HEK293 (cell line): ENCODE results near the gene ZSCAN22.

ENCODE experiments used
- CTCF ChIA-PET: fragments of 350-600 bp; formaldehyde crosslinking; extraction: SDS; loops from one replicate; lab custom pipeline; 2021; ENCODE audit warnings: antibody characterized with exemption; lab: Yijun Ruan, JAX
- POLR2A ChIA-PET: fragments of 300-600 bp; formaldehyde crosslinking; extraction: SDS; loops from one replicate; lab custom pipeline; 2020; ENCODE audit warnings: antibody characterized with exemption, inconsistent platforms; lab: Yijun Ruan, JAX
- H3K27ac ChIP-seq: fragments of 200-500 bp; sonication (Bioruptor generic); 2 replicates; pipeline ENCODE4 v1.5.1; 2014; ENCODE audit warnings: low read depth, low read length, control low read depth, inconsistent platforms; ENCODE audit errors: extremely low read depth
- H3K36me3 ChIP-seq, 2 experiments: fragments of 200-500 bp in 1 of 2; sonication (Bioruptor generic) in 1 of 2; 1 replicate in 1 of 2; 2 replicates in 1 of 2; pipeline ENCODE4 v1.5.1; 2014 to 2017; ENCODE audit warnings: inconsistent platforms in 2 of 2, low read length in 2 of 2; ENCODE audit not compliant: control insufficient read depth in 2 of 2, insufficient read depth in 1 of 2
- H3K4me1 ChIP-seq: fragments of 200-500 bp; sonication (Bioruptor generic); 2 replicates; pipeline ENCODE4 v1.5.1; 2014; ENCODE audit warnings: mild to moderate bottlenecking, low read length, inconsistent platforms; ENCODE audit not compliant: control insufficient read depth, insufficient read depth
- H3K4me3 ChIP-seq: 2 replicates; pipeline ENCODE4 v1.5.1; 2011; ENCODE audit warnings: low read depth, mild to moderate bottlenecking, control low read depth, low read length, moderate library complexity
- H3K9me3 ChIP-seq: fragments of 200-500 bp; sonication (Bioruptor generic); 2 replicates; pipeline ENCODE4 v1.5.1; 2014; ENCODE audit warnings: low read depth, low read length, inconsistent platforms; ENCODE audit not compliant: control insufficient read depth, insufficient read depth
- GLI2 ChIP-seq: fragments of 450-650 bp; formaldehyde crosslinking; IDR thresholded peaks from 2 replicates; pipeline ENCODE4; 2017; ENCODE audit warnings: missing biosample characterization, missing genetic modification characterization, low read depth, borderline replicate concordance
- GLIS1 ChIP-seq: fragments of 450-650 bp; formaldehyde crosslinking; IDR thresholded peaks from 2 replicates; pipeline ENCODE4 v1.5.1; 2016; ENCODE audit warnings: missing biosample characterization, missing genetic modification characterization
- KLF7 ChIP-seq: fragments of 450-650 bp; formaldehyde crosslinking; IDR thresholded peaks from 2 replicates; pipeline ENCODE4 v1.5.1; 2016; ENCODE audit warnings: missing biosample characterization, missing genetic modification characterization, borderline replicate concordance
- OVOL3 ChIP-seq: fragments of 450-650 bp; formaldehyde crosslinking; IDR thresholded peaks from 2 replicates; pipeline ENCODE4 v1.5.1; 2016; ENCODE audit warnings: missing biosample characterization, missing genetic modification characterization
- ZBTB7A ChIP-seq: fragments of 450-650 bp; formaldehyde crosslinking; IDR thresholded peaks from 2 replicates; pipeline ENCODE4 v1.5.1; 2016; ENCODE audit warnings: low read depth, missing biosample characterization, missing genetic modification characterization
- ZNF169 ChIP-seq: fragments of 450-650 bp; formaldehyde crosslinking; IDR thresholded peaks from 2 replicates; pipeline ENCODE4 v1.5.1; 2016; ENCODE audit warnings: missing biosample characterization, missing genetic modification characterization
- ZNF19 ChIP-seq: fragments of 450-650 bp; formaldehyde crosslinking; IDR thresholded peaks from 2 replicates; pipeline ENCODE4; 2016; ENCODE audit warnings: missing biosample characterization, missing genetic modification characterization, low read depth
- ZNF214 ChIP-seq: fragments of 450-650 bp; formaldehyde crosslinking; IDR thresholded peaks from 2 replicates; pipeline ENCODE4 v1.5.1; 2017; ENCODE audit warnings: missing biosample characterization, mild to moderate bottlenecking, missing genetic modification characterization, borderline replicate concordance
- ZNF266 ChIP-seq: fragments of 450-650 bp; formaldehyde crosslinking; IDR thresholded peaks from 2 replicates; pipeline ENCODE4 v1.5.1; 2016; ENCODE audit warnings: missing biosample characterization, missing genetic modification characterization, low read depth
- ZNF48 ChIP-seq: fragments of 450-650 bp; formaldehyde crosslinking; IDR thresholded peaks from 2 replicates; pipeline ENCODE4 v1.5.1; 2016; ENCODE audit warnings: missing biosample characterization, missing genetic modification characterization
- ZNF501 ChIP-seq: fragments of 450-650 bp; formaldehyde crosslinking; IDR thresholded peaks from 2 replicates; pipeline ENCODE4 v1.5.1; 2016; ENCODE audit warnings: missing biosample characterization, missing genetic modification characterization
- ZNF514 ChIP-seq: fragments of 450-650 bp; formaldehyde crosslinking; IDR thresholded peaks from 2 replicates; pipeline ENCODE4 v1.5.1; 2016; ENCODE audit warnings: missing biosample characterization, missing genetic modification characterization
- ZNF654 ChIP-seq: fragments of 450-650 bp; formaldehyde crosslinking; IDR thresholded peaks from 2 replicates; pipeline ENCODE4 v1.5.1; 2016; ENCODE audit warnings: low read depth, missing biosample characterization, missing genetic modification characterization
- ZNF660 ChIP-seq: fragments of 450-650 bp; IDR thresholded peaks from 2 replicates; pipeline ENCODE4 v1.5.1; 2018; ENCODE audit warnings: missing biosample characterization, mild to moderate bottlenecking, missing genetic modification characterization
- ZNF670 ChIP-seq: fragments of 450-650 bp; formaldehyde crosslinking; IDR thresholded peaks from 2 replicates; pipeline ENCODE4 v1.5.1; 2016; ENCODE audit warnings: missing biosample characterization, missing genetic modification characterization, low read depth
- ZNF677 ChIP-seq: fragments of 450-650 bp; IDR thresholded peaks from 2 replicates; pipeline ENCODE4 v1.5.0; 2018; ENCODE audit warnings: missing biosample characterization, mild to moderate bottlenecking, missing genetic modification characterization, moderate library complexity
- ZNF747 ChIP-seq: fragments of 450-650 bp; formaldehyde crosslinking; IDR thresholded peaks from 2 replicates; pipeline ENCODE4 v1.5.1; 2016; ENCODE audit warnings: missing biosample characterization, missing genetic modification characterization
- ZNF792 ChIP-seq: fragments of 450-650 bp; formaldehyde crosslinking; IDR thresholded peaks from 2 replicates; pipeline ENCODE4 v1.5.1; 2016; ENCODE audit warnings: missing biosample characterization, missing genetic modification characterization
- TF ChIP-seq, protein P1 (sequence below): fragments of 450-650 bp; formaldehyde crosslinking; IDR thresholded peaks from 2 replicates; pipeline ENCODE4 v1.5.1; 2017; ENCODE audit warnings: missing biosample characterization, mild to moderate bottlenecking, missing genetic modification characterization, moderate library complexity
- TF ChIP-seq, protein P2 (sequence below): fragments of 450-650 bp; formaldehyde crosslinking; IDR thresholded peaks from 2 replicates; pipeline ENCODE4 v1.5.0; 2017; ENCODE audit warnings: missing biosample characterization, missing genetic modification characterization, borderline replicate concordance

ZSCAN22 gene

DNA sequence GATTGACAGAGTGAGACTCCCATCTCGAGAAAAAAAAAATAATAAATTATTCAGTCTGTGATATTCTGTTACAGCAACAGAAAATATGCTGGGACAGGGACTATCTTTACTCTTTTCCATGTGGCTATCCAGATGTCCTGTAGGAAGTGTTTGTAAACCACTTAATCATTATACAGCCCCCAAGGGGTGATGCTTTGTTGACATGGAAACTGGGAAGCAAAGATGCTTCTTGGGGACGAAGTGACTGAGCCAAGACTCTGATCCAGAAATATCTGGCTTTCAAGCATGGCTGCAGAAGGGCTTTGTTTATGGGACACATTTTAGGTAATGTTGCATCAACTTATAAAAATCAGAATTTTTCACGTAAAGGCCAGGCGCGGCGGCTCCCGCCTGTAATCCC is 42.6 kb upstream of the ZSCAN22 start:
- Histone ChIP-seq H3K4me3 (no peak overlapping the region), H3K27ac (no peak overlapping the region), H3K4me1 (no peaks in the 10 kb centered on the region), H3K9me3 (no peaks in the 10 kb centered on the region), H3K36me3 (peaks cover 80 to 82% of the 10 kb centered on the region in 2 experiments)
- CTCF ChIA-PET = no interaction called here
- POLR2A ChIA-PET = interaction anchor here (1.5 kb wide), 1 partner anchor 236 kb away, joined by 3 read pairs; the partner anchor contains the start of gene ZBTB45
- TF ChIP-seq OVOL3 (tag by site-specific recombination) = no peak

DNA sequence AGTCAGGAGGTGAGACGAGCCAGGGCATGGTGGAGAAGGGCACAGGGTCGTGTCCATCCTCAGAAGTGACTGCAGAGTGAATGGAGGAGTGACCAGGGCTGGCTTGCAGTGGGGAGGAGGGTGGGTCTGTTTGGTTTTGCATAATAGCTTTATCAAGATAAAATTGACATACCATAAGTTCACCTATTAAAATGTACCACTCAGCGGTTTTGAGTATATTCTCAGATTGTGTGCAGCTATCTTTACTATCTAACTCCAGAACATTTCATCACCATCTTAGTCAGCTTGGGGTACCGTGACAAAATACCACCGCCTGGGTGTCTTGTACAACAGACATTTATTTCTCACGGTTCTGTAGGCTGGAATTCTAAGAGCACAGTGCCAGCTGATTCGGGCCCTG is 34.9 kb upstream of the ZSCAN22 start:
- peaks cover 93 to 97% of the 10 kb centered on the region in 2 experiments for H3K36me3 ChIP-seq
- peaks cover 8% of the 10 kb centered on the region for H3K9me3 ChIP-seq
- TF ChIP-seq ZNF19 (tag by site-specific recombination) = no peak
- TF ChIP-seq KLF7 = no peak
- no peak for TF ChIP-seq ZNF169 (tag by site-specific recombination)
- no peak for TF ChIP-seq ZNF48
- TF ChIP-seq ZNF670 (tag by site-specific recombination) = no peak
- TF ChIP-seq ZNF654 (tag by site-specific recombination) = no peak
- TF ChIP-seq GLIS1 (tag by site-specific recombination) = no peak
- no peak for TF ChIP-seq ZNF677
- TF ChIP-seq ZNF660 (tag by site-specific recombination) = no peak
- TF ChIP-seq ZNF792 (tag by site-specific recombination) = no peak
- TF ChIP-seq, protein P1, sequence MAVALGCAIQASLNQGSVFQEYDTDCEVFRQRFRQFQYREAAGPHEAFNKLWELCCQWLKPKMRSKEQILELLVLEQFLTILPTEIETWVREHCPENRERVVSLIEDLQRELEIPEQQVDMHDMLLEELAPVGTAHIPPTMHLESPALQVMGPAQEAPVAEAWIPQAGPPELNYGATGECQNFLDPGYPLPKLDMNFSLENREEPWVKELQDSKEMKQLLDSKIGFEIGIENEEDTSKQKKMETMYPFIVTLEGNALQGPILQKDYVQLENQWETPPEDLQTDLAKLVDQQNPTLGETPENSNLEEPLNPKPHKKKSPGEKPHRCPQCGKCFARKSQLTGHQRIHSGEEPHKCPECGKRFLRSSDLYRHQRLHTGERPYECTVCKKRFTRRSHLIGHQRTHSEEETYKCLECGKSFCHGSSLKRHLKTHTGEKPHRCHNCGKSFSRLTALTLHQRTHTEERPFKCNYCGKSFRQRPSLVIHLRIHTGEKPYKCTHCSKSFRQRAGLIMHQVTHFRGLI (tag by site-specific recombination) = no peak
- TF ChIP-seq ZNF514 = no peak
- no peak for TF ChIP-seq ZNF214 (tag by site-specific recombination)
- no peak for TF ChIP-seq ZNF266
- TF ChIP-seq, protein P2, sequence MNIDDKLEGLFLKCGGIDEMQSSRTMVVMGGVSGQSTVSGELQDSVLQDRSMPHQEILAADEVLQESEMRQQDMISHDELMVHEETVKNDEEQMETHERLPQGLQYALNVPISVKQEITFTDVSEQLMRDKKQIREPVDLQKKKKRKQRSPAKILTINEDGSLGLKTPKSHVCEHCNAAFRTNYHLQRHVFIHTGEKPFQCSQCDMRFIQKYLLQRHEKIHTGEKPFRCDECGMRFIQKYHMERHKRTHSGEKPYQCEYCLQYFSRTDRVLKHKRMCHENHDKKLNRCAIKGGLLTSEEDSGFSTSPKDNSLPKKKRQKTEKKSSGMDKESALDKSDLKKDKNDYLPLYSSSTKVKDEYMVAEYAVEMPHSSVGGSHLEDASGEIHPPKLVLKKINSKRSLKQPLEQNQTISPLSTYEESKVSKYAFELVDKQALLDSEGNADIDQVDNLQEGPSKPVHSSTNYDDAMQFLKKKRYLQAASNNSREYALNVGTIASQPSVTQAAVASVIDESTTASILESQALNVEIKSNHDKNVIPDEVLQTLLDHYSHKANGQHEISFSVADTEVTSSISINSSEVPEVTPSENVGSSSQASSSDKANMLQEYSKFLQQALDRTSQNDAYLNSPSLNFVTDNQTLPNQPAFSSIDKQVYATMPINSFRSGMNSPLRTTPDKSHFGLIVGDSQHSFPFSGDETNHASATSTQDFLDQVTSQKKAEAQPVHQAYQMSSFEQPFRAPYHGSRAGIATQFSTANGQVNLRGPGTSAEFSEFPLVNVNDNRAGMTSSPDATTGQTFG (tag by site-specific recombination) = no peak
- no peak for TF ChIP-seq ZBTB7A (tag by site-specific recombination)
- TF ChIP-seq ZNF501 (tag by site-specific recombination) = no peak
- no peak for TF ChIP-seq ZNF747 (tag by site-specific recombination)
- TF ChIP-seq GLI2 (tag by site-specific recombination) = no peak
- no peaks in the 10 kb centered on the region for H3K4me1 ChIP-seq
- POLR2A ChIA-PET = interaction anchor here (0.5 kb wide), 1 partner anchor 427 kb away, joined by 3 read pairs; no protein-coding TSS in a partner anchor
- CTCF ChIA-PET = no interaction called here
- no peak overlapping the region for H3K4me3 ChIP-seq
- H3K27ac ChIP-seq = no peak overlapping the region
